Measurements from ENCODE around the gene ISLR. TPM values are rescaled to one million over a fixed set of nuclear protein-coding genes. Genes with fewer than 3 reads are reported as not detected.

Gene ISLR
- total RNA-seq, 1 experiment from 2014 or later, result 0.11 TPM

GRCh38 chr15:74207652-74208440, 34.3 kb downstream of the ISLR start:
- H2AK5ac ChIP-seq (ENCODE audit: insufficient read length, low read length), result no peak overlapping the region
- no peak overlapping the region for H3K27ac ChIP-seq (ENCODE audit: insufficient read length, low read depth, low read length)
- Mint-ChIP-seq H3K4me3 (peak overlapping the region in 1 of 2 experiments; percentile 73; a peak in 1 of 5 replicates), H3K27me3 (ENCODE audit: low read depth) (peaks cover 48% of the 10 kb centered on the region), H3K4me1 (peaks cover 72 to 76% of the 10 kb centered on the region in 2 experiments), H3K27ac (peak overlapping the region in 2 of 3 experiments; percentile 85 to 95; a peak in 1 of 7 replicates), H3K36me3 (ENCODE audit: insufficient read depth in 1 of 3, low read depth in 3 of 3) (peaks cover 11 to 20% (median 13%) of the 10 kb centered on the region in 3 experiments), H3K9me3 (no peaks in the 10 kb centered on the region)
- no peaks in the 10 kb centered on the region for H3K79me1 ChIP-seq (ENCODE audit: insufficient read depth, low read depth, low read length, poor library complexity, severe bottlenecking)
- no peak overlapping the region for H3K4me2 ChIP-seq (ENCODE audit: insufficient read depth, insufficient read length, low read length)
- H3K23ac ChIP-seq (ENCODE audit: insufficient read length, low read depth, low read length), result no peak overlapping the region
- no peak for TF ChIP-seq CTCF (conservative IDR thresholded peaks at IDR 0.05)
- H2BK120ac ChIP-seq (ENCODE audit: low read depth, low read length, poor library complexity, severe bottlenecking), result no peak overlapping the region
- no peak overlapping the region for H4K91ac ChIP-seq (ENCODE audit: insufficient read length, low read depth, low read length)
- H4K20me1 ChIP-seq (ENCODE audit: control insufficient read depth, insufficient read depth, insufficient read length), result no peaks in the 10 kb centered on the region
- H3K79me2 ChIP-seq (ENCODE audit: insufficient read depth, low read length), result no peaks in the 10 kb centered on the region
- no peak overlapping the region for H3K9ac ChIP-seq (ENCODE audit: extremely low read depth, insufficient read length, low read length)
- no CpG with 5 or more reads among the region's 16 CpGs for WGBS (ENCODE audit: extremely low coverage, insufficient read length, low lambda C conversion rate)
- H3K27me3 ChIP-seq (ENCODE audit: insufficient read depth, low read length), result no peaks in the 10 kb centered on the region
- no peaks in the 10 kb centered on the region for H3K9me3 ChIP-seq (ENCODE audit: control insufficient read depth, low read depth, low read length)
- no peak overlapping the region for H3K56ac ChIP-seq (ENCODE audit: insufficient read length, low read depth, low read length)
- H3K23me2 ChIP-seq (ENCODE audit: insufficient read length, low read depth, low read length, poor library complexity, severe bottlenecking), result peaks cover 14% of the 10 kb centered on the region
- H3T11ph ChIP-seq (ENCODE audit: low read length), result no peak overlapping the region
- H4K8ac ChIP-seq (replicated peaks; ENCODE audit: insufficient read length, low read depth, low read length), result no peak overlapping the region
- peaks cover 16% of the 10 kb centered on the region; the same call in 1 of the 2 replicates for H3K4me1 ChIP-seq (ENCODE audit: insufficient read depth, low read length)
- no peak overlapping the region for H2BK20ac ChIP-seq (ENCODE audit: low read depth, low read length, poor library complexity, severe bottlenecking)
- no peak overlapping the region for H2BK15ac ChIP-seq (ENCODE audit: low read depth, low read length)
- no peak overlapping the region for H2BK12ac ChIP-seq (ENCODE audit: insufficient read length, low read depth, low read length)
- H3K14ac ChIP-seq (ENCODE audit: insufficient read depth, low read length), result no peak overlapping the region; the same call in 1 of the 2 replicates
- H3K18ac ChIP-seq (ENCODE audit: insufficient read length, low read depth, low read length), result no peak overlapping the region
- no peak overlapping the region for H2BK5ac ChIP-seq (ENCODE audit: insufficient read length, low read length)
- no peak for DNase-seq
- no peak overlapping the region for H3K4ac ChIP-seq (ENCODE audit: low read depth, low read length)
- H4K5ac ChIP-seq (ENCODE audit: insufficient read length, low read depth, low read length), result no peak overlapping the region
- H2AFZ ChIP-seq (ENCODE audit: low read length), result no peak overlapping the region

Data from H9 (cell line).